HepG2 (cell line): ENCODE measurements around the gene FKBP10. TPM values are rescaled to one million over a fixed set of nuclear protein-coding genes. Genes with fewer than 3 reads are reported as not detected.

Experiments
- CEBPG ChIP-seq: IDR thresholded peaks from 2 replicates; pipeline ENCODE4 v1.6.1; 2016
- CEBPZ ChIP-seq: IDR thresholded peaks from 2 replicates; pipeline ENCODE4 v1.6.1; 2012; ENCODE audit warnings: low read length, improper control_type of control experiment
- CHD4 ChIP-seq: fragments of 200-600 bp; sonication (generic); IDR thresholded peaks from 2 replicates; pipeline ENCODE4 v1.7.0; 2017; ENCODE audit warnings: mild to moderate bottlenecking, low read length, borderline replicate concordance
- ELK4 ChIP-seq: sonication (generic); formaldehyde crosslinking; IDR thresholded peaks from 2 replicates; pipeline ENCODE4 v1.9.0; 2021; ENCODE audit warnings: missing genetic modification reagents, borderline replicate concordance
- HES4 ChIP-seq: sonication (generic); formaldehyde crosslinking; IDR thresholded peaks from 2 replicates; pipeline ENCODE4 v1.9.0; 2021; ENCODE audit warnings: mild to moderate bottlenecking, missing genetic modification reagents, borderline replicate concordance
- HMG20A ChIP-seq: IDR thresholded peaks from 2 replicates; pipeline ENCODE4 v1.6.1; 2016; ENCODE audit warnings: borderline replicate concordance
- IKZF4 ChIP-seq: sonication (generic); formaldehyde crosslinking; IDR thresholded peaks from 2 replicates; pipeline ENCODE4 v1.5.1; 2020; ENCODE audit warnings: borderline replicate concordance, mild to moderate bottlenecking, low read depth, missing genetic modification reagents; ENCODE audit errors: not compliant biosample characterization
- ISL2 ChIP-seq: sonication (generic); formaldehyde crosslinking; IDR thresholded peaks from 2 replicates; pipeline ENCODE4 v1.5.0; 2020; ENCODE audit warnings: missing genetic modification reagents
- KLF16 ChIP-seq, 2 experiments: sonication (generic) in 1 of 2; formaldehyde crosslinking in 1 of 2; IDR thresholded peaks; 2 replicates each; pipeline versions ENCODE4 v1.6.1 to v1.8.0; 2016 to 2023; ENCODE audit warnings: missing genetic modification reagents in 2 of 2, missing compliant biosample characterization in 1 of 2
- NPAS2 ChIP-seq: sonication (generic); formaldehyde crosslinking; IDR thresholded peaks from 2 replicates; pipeline ENCODE4 v1.8.0; 2022; ENCODE audit warnings: mild to moderate bottlenecking, missing genetic modification reagents, borderline replicate concordance
- PAWR ChIP-seq: sonication (generic); formaldehyde crosslinking; IDR thresholded peaks from 2 replicates; pipeline ENCODE4 v1.4.0; 2020; ENCODE audit warnings: missing genetic modification reagents, mild to moderate bottlenecking, borderline replicate concordance
- PHF8 ChIP-seq: sonication (generic); formaldehyde crosslinking; IDR thresholded peaks from 2 replicates; pipeline ENCODE4 v1.5.0; 2020; ENCODE audit warnings: missing genetic modification reagents
- SIX1 ChIP-seq: sonication (generic); formaldehyde crosslinking; IDR thresholded peaks from 2 replicates; pipeline ENCODE4 v1.4.0; 2020; ENCODE audit warnings: missing genetic modification reagents, borderline replicate concordance
- SMARCC2 ChIP-seq: fragments of 450-650 bp; IDR thresholded peaks from 2 replicates; pipeline ENCODE4 v1.6.1; 2017; ENCODE audit warnings: antibody characterized with exemption, mild to moderate bottlenecking
- SOX5 ChIP-seq: IDR thresholded peaks from 2 replicates; pipeline ENCODE4 v1.6.1; 2016; ENCODE audit warnings: borderline replicate concordance
- TRIM24 ChIP-seq: sonication (generic); formaldehyde crosslinking; IDR thresholded peaks from 2 replicates; pipeline ENCODE4 v1.8.0; 2022; ENCODE audit warnings: mild to moderate bottlenecking, missing genetic modification reagents
- ZNF10 ChIP-seq: sonication (generic); formaldehyde crosslinking; IDR thresholded peaks from 2 replicates; pipeline ENCODE4 v1.4.0; 2020; ENCODE audit warnings: mild to moderate bottlenecking, low read depth, missing genetic modification reagents, borderline replicate concordance
- ZNF230 ChIP-seq: sonication (generic); formaldehyde crosslinking; IDR thresholded peaks from 2 replicates; pipeline ENCODE4 v1.4.0; 2020; ENCODE audit warnings: mild to moderate bottlenecking, missing genetic modification reagents
- ZNF317 ChIP-seq: sonication (generic); formaldehyde crosslinking; IDR thresholded peaks from 2 replicates; pipeline ENCODE4 v1.5.0; 2020; ENCODE audit warnings: mild to moderate bottlenecking, missing genetic modification reagents
- ZNF451 ChIP-seq: sonication (generic); formaldehyde crosslinking; IDR thresholded peaks from 2 replicates; pipeline ENCODE4 v1.5.0; 2020; ENCODE audit warnings: mild to moderate bottlenecking, missing genetic modification reagents
- ZNF577 ChIP-seq: sonication (generic); formaldehyde crosslinking; IDR thresholded peaks from 2 replicates; pipeline ENCODE4 v1.4.0; 2020; ENCODE audit warnings: mild to moderate bottlenecking, low read depth, missing genetic modification reagents, borderline replicate concordance
- polyA plus RNA-seq, 8 experiments: library from polyadenylated mRNA; depleted of rRNA in 3 of 8; stranded (reverse) in 7 of 8; unstranded in 1 of 8; fragments of >200 nt; fragmentation: Illumina TruSeq in 4 of 8; extraction: Trizol in 4 of 8; gene quantifications; 2 replicates each; pipeline versions ENCODE4 v1.2.1 to v1.2.3, GENCODE V29; 2011 to 2016; ENCODE audit warnings: low read depth in 4 of 8, missing spikeins in 1 of 8, mixed read lengths in 1 of 8; ENCODE audit not compliant: insufficient read depth in 1 of 8
- total RNA-seq, 5 experiments: library from RNA; depleted of rRNA; stranded (reverse); fragments of >200 nt; fragmentation: Illumina TruSeq; extraction: Trizol; gene quantifications; 2 replicates each; pipeline ENCODE4 v1.2.3, GENCODE V29; 2016; ENCODE audit warnings: low read depth in 1 of 5
- TF ChIP-seq, protein P1 (sequence below): sonication (generic); formaldehyde crosslinking; IDR thresholded peaks from 2 replicates; pipeline ENCODE4 v1.8.1; 2023; ENCODE audit warnings: mild to moderate bottlenecking, inconsistent platforms, moderate library complexity, missing genetic modification reagents, borderline replicate concordance
- TF ChIP-seq, protein P2 (sequence below): IDR thresholded peaks from 2 replicates; pipeline ENCODE4 v1.6.1; 2016
- TF ChIP-seq, protein P3 (sequence below): sonication (generic); formaldehyde crosslinking; IDR thresholded peaks from 2 replicates; pipeline ENCODE4 v1.4.0; 2020; ENCODE audit warnings: mild to moderate bottlenecking, missing genetic modification reagents

The FKBP10 gene
- total and polyA plus RNA-seq, 2 of the 13 experiments (the other 11 are each of a cell fraction or from before 2014, with no cell fraction given) = 149 to 573 TPM

- TF ChIP-seq CEBPG (CRISPR knock-in tag) = no peak
- TF ChIP-seq HMG20A = peak; percentile 80
- TF ChIP-seq ISL2 = peak; percentile 79
- TF ChIP-seq PAWR (CRISPR knock-in tag) = 0 out of 2 replicates have a peak, but pooled peaks have one; percentile 49
- TF ChIP-seq ZNF317 = peak; percentile 62; the same call in 1 of the 2 replicates
- TF ChIP-seq, protein P1, sequence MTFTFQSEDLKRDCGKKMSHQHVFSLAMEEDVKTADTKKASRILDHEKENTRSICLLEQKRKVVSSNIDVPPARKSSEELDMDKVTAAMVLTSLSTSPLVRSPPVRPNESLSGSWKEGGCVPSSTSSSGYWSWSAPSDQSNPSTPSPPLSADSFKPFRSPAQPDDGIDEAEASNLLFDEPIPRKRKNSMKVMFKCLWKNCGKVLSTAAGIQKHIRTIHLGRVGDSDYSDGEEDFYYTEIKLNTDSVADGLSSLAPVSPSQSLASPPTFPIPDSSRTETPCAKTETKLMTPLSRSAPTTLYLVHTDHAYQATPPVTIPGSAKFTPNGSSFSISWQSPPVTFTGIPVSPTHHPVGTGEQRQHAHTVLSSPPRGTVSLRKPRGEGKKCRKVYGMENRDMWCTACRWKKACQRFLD (CRISPR knock-in tag) = no peak
- no peak for TF ChIP-seq NPAS2 (CRISPR knock-in tag)
- TF ChIP-seq TRIM24 = no peak
- TF ChIP-seq, protein P2, sequence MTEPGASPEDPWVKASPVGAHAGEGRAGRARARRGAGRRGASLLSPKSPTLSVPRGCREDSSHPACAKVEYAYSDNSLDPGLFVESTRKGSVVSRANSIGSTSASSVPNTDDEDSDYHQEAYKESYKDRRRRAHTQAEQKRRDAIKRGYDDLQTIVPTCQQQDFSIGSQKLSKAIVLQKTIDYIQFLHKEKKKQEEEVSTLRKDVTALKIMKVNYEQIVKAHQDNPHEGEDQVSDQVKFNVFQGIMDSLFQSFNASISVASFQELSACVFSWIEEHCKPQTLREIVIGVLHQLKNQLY (CRISPR knock-in tag) = no peak
- no peak for TF ChIP-seq ELK4
- TF ChIP-seq IKZF4 (CRISPR knock-in tag) = no peak
- TF ChIP-seq PHF8 (CRISPR knock-in tag) = peak; percentile 60; the same call in 1 of the 2 replicates
- peak in 1 of 2 experiments; percentile 48; a peak in 1 of 4 replicates for TF ChIP-seq KLF16 (CRISPR knock-in tag; IDR thresholded peaks at IDR 0.05)
- 0 out of 2 replicates have a peak, but pooled peaks have one; percentile 41 for TF ChIP-seq HES4 (CRISPR knock-in tag)
- TF ChIP-seq, protein P3, sequence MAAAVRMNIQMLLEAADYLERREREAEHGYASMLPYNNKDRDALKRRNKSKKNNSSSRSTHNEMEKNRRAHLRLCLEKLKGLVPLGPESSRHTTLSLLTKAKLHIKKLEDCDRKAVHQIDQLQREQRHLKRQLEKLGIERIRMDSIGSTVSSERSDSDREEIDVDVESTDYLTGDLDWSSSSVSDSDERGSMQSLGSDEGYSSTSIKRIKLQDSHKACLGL = no peak; the same call in 1 of the 2 replicates
- no peak for TF ChIP-seq CEBPZ
- no peak for TF ChIP-seq ZNF10 (CRISPR knock-in tag)
- no peak for TF ChIP-seq ZNF230 (CRISPR knock-in tag)
- no peak for TF ChIP-seq SMARCC2
- TF ChIP-seq SIX1 (CRISPR knock-in tag) = 0 out of 2 replicates have a peak, but pooled peaks have one; percentile 13
- no peak for TF ChIP-seq ZNF451 (CRISPR knock-in tag)
- TF ChIP-seq SOX5 = peak; percentile 51; the same call in 1 of the 2 replicates
- TF ChIP-seq CHD4 = no peak
- TF ChIP-seq ZNF577 (CRISPR knock-in tag) = no peak
Measured at GRCh38 chr17:41777574-41778188, 35.1 kb upstream of the FKBP10 start (continued).
